ENCODE measurements around the gene TUBB2A.

Gene TUBB2A

DNA sequence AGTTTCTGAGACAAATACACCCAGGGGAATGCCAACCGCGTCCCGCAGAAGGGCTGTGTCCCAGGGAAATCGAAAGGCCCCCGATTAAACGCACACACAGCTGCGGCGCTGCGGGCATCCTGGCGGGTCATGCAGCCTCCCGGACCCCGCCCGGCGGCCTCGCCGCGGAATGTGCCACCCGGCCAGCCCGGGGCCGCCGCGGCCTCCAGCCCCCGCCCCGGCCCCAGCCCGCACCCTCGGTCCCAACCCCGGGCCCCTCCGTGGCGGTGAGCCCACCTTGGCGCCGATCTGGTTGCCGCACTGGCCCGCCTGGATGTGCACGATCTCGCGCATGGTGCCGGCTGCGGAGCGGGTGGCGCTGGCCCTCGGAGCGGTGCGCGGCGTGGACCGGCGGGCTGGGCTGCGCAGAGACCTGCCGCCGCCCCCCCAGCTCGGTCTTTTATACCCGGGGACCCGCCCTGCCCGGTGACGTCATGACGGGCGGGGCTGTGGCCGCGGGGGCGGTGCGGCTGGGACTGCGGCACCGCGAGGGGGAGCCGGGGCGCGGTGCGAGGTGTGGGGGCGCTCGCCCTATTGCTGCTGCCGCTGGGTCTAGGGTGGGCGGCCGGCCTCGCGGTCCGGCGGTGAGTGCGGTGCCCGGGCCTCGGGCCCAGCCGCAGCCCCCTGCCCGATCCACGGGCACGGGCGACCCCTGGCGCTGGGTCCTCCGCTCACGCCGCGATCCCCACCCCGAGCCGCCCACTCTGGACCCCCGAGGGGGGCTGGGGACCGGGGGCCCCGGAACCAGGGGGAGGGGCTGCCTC, at the start of gene TUBB2A:
Gene TUBB2A, minus strand, starts transcription at position 414 of the 803 bp plus-strand sequence. Its CDS starts 81 bp downstream, at position 333.
- H3K4me3 ChIP-seq (replicated peaks; ENCODE audit: low read depth, low read length) = peak within 1 kb of the TSS; percentile 79
- TF ChIP-seq, protein P1, sequence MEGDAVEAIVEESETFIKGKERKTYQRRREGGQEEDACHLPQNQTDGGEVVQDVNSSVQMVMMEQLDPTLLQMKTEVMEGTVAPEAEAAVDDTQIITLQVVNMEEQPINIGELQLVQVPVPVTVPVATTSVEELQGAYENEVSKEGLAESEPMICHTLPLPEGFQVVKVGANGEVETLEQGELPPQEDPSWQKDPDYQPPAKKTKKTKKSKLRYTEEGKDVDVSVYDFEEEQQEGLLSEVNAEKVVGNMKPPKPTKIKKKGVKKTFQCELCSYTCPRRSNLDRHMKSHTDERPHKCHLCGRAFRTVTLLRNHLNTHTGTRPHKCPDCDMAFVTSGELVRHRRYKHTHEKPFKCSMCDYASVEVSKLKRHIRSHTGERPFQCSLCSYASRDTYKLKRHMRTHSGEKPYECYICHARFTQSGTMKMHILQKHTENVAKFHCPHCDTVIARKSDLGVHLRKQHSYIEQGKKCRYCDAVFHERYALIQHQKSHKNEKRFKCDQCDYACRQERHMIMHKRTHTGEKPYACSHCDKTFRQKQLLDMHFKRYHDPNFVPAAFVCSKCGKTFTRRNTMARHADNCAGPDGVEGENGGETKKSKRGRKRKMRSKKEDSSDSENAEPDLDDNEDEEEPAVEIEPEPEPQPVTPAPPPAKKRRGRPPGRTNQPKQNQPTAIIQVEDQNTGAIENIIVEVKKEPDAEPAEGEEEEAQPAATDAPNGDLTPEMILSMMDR (IDR thresholded peaks at IDR 0.05; ENCODE audit: low read depth, low read length, missing control alignments) = peak; percentile 21
- DNase-seq (ENCODE audit: extremely low read depth, low read depth) = no peak

DNA sequence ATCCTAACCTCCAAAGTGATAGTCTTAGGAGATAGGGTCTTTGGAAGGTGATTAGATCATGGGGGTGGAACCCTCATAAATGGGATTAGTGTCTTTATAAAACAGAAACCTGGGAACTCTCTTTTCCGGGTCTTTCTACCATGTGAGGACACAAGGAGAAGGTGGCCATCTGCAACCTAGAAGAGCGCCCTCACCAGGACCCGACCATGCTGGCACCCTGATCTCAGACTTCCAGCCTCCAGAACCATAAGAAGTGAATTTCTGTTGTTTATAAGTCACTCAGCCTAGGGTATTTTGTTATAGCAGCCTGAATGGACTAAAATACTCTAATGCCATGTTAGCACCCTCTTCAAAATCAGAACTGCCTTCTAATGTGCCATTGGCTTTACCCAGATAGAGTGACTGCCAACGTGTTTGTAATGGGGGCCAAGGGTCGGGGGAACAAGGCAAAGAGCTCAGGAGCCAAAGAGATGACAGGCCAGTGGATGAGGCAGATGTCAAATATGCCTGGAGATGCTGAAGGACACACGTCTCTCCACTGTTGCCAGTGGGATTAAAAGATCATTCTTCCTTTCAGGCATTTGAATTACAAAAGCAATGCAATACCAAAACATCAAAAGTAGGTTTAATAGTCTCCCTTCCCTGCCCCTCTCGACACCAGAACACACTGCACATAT, 49.1 kb upstream of the TUBB2A start:
- H3K4me3 ChIP-seq (replicated peaks; ENCODE audit: low read depth, low read length) = no peak overlapping the region
- TF ChIP-seq, protein P1 (IDR thresholded peaks at IDR 0.05; ENCODE audit: low read depth, low read length, missing control alignments) = no peak
- DNase-seq (ENCODE audit: extremely low read depth, low read depth) = no peak

DNA sequence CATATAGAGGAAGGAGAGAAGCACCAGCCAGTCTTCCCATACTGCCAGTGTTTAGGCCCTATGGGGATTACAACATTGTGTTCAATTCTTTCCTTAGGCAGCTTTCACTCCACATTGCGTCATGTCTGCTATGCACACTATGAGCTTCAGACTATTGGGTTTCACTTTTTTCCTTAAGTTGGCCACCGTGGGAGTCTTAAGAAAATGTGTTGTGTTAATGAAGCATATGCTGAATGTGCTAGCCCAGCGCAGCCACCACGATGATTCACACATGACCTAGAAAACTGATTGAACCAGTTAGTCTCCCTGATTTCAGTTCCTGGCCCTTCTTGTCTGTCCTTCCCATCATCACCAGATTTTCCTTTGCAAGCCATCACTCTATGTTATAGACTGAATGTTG, 48.6 kb upstream of the TUBB2A start:
- no peak overlapping the region for H3K4me3 ChIP-seq (replicated peaks; ENCODE audit: low read depth, low read length)
- DNase-seq (ENCODE audit: extremely low read depth, low read depth) = no peak
- TF ChIP-seq, protein P1 (IDR thresholded peaks at IDR 0.05; ENCODE audit: low read depth, low read length, missing control alignments) = no peak

DNA sequence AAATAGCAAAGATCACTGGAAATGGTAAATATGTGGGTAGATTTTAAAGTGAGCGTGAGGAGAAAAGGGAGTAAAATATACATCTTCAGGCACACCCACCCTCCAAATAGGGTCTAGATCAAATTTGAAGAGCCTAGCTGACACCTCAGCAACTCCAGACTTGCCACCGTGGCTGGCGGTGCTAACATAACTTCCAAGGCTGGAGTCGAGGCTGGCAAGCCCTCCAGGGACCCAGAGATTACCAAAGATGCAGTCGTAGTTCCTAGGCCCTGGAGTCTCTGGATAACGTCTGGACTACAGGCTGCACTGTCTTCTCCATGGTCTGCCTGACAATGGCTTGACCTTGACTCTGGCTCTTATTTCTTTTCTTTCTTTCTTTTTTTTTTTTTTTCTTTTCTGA, 47.6 kb upstream of the TUBB2A start:
- no peak for DNase-seq (ENCODE audit: extremely low read depth, low read depth)
- no peak overlapping the region for H3K4me3 ChIP-seq (replicated peaks; ENCODE audit: low read depth, low read length)
- TF ChIP-seq, protein P1 (IDR thresholded peaks at IDR 0.05; ENCODE audit: low read depth, low read length, missing control alignments) = no peak

DNA sequence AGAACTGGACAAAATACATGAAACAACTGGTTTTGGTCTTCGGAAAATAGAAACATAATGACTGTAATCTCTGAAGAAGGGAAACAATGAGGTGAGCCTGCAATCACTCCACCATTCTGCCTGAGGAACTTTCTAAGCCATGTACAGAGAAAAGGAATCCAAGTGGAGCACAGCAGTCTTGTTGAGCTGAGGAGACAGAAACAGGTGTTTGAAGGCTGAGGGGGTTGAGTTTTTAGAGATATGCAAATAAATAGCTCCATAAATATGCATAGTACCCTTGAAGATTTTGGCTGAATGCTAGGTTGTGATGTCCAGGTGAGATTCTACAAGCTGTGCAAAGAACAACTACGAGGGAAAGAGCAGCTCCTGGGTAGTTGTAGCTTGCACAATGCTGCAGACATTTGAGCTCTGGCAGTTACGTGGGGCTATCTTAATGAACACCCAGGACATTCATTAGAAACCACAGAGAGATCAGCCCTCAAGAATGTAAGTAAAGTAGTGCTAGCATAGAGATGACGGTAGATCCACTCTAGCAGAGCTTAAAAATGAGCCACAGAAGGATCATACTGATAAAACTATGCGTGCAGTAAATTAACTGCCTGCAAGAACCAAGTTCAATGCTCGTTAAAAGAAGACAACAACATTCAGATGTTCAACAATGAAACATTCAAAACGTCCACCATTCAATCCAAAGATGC, 45.8 kb upstream of the TUBB2A start:
- TF ChIP-seq, protein P1 (IDR thresholded peaks at IDR 0.05; ENCODE audit: low read depth, low read length, missing control alignments) = no peak
- H3K4me3 ChIP-seq (replicated peaks; ENCODE audit: low read depth, low read length) = no peak overlapping the region
- no peak for DNase-seq (ENCODE audit: extremely low read depth, low read depth)

DNA sequence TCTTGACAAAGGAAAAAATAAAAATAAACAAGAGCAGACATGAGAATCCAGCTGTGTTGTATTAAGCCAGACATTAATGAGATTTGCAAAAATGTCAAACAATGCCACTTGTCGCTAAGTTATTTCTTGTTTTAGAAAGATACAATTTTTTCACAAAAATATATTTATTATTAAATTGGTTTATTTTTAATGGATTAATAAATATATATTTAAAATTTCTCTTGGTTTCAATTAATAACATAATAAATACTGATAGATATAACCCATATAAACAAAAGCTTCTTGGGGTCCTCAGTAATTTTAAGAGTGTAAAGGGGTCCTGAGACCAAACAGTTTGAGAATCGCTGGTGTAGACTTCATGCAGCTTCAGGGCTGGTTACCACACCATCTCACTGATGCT, 44.0 kb upstream of the TUBB2A start:
- no peak overlapping the region for H3K4me3 ChIP-seq (replicated peaks; ENCODE audit: low read depth, low read length)
- DNase-seq (ENCODE audit: extremely low read depth, low read depth) = no peak
- TF ChIP-seq, protein P1 (IDR thresholded peaks at IDR 0.05; ENCODE audit: low read depth, low read length, missing control alignments) = no peak

Data from HFF-Myc (cell line).